ENCODE data around the gene SLC8A1.

SLC8A1 gene

DNA sequence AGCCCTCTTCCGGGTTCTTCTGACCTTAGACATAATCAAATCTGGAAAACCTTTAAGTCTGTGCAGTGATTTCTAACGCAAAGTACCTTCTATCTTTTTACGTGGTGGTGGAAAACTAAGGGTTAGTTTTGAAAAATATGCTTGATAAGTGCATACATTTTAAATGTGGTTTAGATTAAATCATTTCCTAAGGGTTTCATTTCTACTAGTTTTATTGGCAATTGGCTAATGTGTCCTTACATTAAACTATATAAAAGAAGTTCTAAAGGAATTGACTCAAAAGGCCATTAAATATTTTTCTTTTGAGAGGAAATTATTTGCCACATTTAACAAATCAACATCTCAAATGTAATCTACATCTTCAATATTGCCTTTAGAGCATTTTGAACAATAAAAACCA is 404.5 kb downstream of the SLC8A1 start:
- Histone ChIP-seq H3K4me3 (replicated peaks; ENCODE audit: insufficient read depth, low read length) (no peak overlapping the region), H3K27ac (replicated peaks) (no peak overlapping the region), H3K27me3 (ENCODE audit: insufficient read depth, poor library complexity, severe bottlenecking) (no peaks in the 10 kb centered on the region)
- DNase-seq (ENCODE audit: low read depth in 1 of 2, low spot score in 1 of 2) = no peak
- TF ChIP-seq, protein P1, sequence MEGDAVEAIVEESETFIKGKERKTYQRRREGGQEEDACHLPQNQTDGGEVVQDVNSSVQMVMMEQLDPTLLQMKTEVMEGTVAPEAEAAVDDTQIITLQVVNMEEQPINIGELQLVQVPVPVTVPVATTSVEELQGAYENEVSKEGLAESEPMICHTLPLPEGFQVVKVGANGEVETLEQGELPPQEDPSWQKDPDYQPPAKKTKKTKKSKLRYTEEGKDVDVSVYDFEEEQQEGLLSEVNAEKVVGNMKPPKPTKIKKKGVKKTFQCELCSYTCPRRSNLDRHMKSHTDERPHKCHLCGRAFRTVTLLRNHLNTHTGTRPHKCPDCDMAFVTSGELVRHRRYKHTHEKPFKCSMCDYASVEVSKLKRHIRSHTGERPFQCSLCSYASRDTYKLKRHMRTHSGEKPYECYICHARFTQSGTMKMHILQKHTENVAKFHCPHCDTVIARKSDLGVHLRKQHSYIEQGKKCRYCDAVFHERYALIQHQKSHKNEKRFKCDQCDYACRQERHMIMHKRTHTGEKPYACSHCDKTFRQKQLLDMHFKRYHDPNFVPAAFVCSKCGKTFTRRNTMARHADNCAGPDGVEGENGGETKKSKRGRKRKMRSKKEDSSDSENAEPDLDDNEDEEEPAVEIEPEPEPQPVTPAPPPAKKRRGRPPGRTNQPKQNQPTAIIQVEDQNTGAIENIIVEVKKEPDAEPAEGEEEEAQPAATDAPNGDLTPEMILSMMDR (IDR thresholded peaks at IDR 0.05; ENCODE audit: insufficient read depth, low read length) = no peak
- no peak for TF ChIP-seq SPI1 (IDR thresholded peaks at IDR 0.05; ENCODE audit: borderline replicate concordance, low read depth)
- TF ChIP-seq, protein P2, sequence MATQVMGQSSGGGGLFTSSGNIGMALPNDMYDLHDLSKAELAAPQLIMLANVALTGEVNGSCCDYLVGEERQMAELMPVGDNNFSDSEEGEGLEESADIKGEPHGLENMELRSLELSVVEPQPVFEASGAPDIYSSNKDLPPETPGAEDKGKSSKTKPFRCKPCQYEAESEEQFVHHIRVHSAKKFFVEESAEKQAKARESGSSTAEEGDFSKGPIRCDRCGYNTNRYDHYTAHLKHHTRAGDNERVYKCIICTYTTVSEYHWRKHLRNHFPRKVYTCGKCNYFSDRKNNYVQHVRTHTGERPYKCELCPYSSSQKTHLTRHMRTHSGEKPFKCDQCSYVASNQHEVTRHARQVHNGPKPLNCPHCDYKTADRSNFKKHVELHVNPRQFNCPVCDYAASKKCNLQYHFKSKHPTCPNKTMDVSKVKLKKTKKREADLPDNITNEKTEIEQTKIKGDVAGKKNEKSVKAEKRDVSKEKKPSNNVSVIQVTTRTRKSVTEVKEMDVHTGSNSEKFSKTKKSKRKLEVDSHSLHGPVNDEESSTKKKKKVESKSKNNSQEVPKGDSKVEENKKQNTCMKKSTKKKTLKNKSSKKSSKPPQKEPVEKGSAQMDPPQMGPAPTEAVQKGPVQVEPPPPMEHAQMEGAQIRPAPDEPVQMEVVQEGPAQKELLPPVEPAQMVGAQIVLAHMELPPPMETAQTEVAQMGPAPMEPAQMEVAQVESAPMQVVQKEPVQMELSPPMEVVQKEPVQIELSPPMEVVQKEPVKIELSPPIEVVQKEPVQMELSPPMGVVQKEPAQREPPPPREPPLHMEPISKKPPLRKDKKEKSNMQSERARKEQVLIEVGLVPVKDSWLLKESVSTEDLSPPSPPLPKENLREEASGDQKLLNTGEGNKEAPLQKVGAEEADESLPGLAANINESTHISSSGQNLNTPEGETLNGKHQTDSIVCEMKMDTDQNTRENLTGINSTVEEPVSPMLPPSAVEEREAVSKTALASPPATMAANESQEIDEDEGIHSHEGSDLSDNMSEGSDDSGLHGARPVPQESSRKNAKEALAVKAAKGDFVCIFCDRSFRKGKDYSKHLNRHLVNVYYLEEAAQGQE (IDR thresholded peaks at IDR 0.05; ENCODE audit: insufficient replicate concordance, low read depth) = no peak
- TF ChIP-seq POLR2AphosphoS5 (IDR thresholded peaks at IDR 0.05; ENCODE audit: low read depth) = no peak
- TF ChIP-seq GABPA (IDR thresholded peaks at IDR 0.05; ENCODE audit: low read depth) = no peak

Measured in HL-60 (cell line).